ENCODE results near the gene NANOG. TPM values are rescaled to one million over a fixed set of nuclear protein-coding genes. Genes with fewer than 3 reads are reported as not detected.
"Not testable (repeated sequence)": the region's sequence is repeated elsewhere in the genome, so short reads cannot be mapped to it uniquely, and the experiment has no call there.

The NANOG gene
- total RNA-seq, 1 donor from 2014 or later, result not detected

GRCh38 chr12:7784701-7785100, 4.5 kb upstream of the NANOG start:
- Mint-ChIP-seq H3K27me3 (peaks cover 37% of the 10 kb centered on the region), H3K36me3 (no peaks in the 10 kb centered on the region), H3K4me1 (ENCODE audit: unreplicated experiment) (no peaks in the 10 kb centered on the region), H3K27ac (no peak overlapping the region), H3K4me3 (no peak overlapping the region), H3K9me3 (no peaks in the 10 kb centered on the region)
- no peak for TF ChIP-seq CTCF (conservative IDR thresholded peaks at IDR 0.05)
- DNase-seq (ENCODE audit: extremely low spot score, unreplicated experiment), result no peak

DNA sequence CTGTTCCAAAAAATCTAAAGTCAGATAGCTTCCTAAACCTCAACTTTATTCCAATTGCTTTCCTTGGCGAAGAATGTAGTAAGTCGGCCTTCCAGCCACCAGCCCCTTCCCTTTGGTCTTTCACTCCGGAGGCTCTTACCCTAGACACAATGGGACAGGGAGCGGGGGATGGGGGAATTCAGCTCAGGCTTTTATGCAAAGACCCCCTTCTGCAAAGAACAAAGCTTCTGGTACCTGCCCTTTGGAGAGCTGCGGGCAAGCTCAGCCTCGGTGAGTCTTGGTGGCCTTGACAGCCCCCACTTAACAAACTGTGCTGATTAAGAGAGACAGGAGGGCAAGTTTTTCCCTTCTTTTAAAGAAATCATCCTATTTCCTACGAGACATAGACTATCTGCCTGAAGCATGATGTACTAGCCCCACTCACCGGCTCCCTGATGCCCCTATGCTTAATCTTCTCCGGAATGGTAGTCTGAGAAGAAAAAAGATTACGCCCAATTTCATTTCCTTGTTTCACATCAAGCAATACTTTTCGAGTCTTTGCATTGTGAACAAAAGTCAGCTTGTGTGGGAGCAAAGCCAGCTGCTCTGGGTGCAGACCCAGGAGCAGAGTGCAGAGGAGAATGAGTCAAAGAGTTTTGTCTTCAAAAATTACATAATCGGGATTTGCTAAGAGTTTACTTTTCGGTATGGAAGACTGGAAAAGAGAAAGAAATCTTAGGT, 1.5 kb upstream of the NANOG start:
- Mint-ChIP-seq H3K9me3 (no peaks in the 10 kb centered on the region), H3K4me1 (ENCODE audit: unreplicated experiment) (no peaks in the 10 kb centered on the region), H3K36me3 (no peaks in the 10 kb centered on the region), H3K27me3 (peaks cover 53% of the 10 kb centered on the region), H3K27ac (no peak overlapping the region), H3K4me3 (peak overlapping the region; percentile 10)
- TF ChIP-seq CTCF (conservative IDR thresholded peaks at IDR 0.05), result no peak
- no peak for DNase-seq (ENCODE audit: extremely low spot score, unreplicated experiment)

GRCh38 chr12:7788294-7788660, 925 bp upstream of the NANOG start:
- TF ChIP-seq CTCF (conservative IDR thresholded peaks at IDR 0.05), result no peak
- no peak overlapping the region for H3K27ac Mint-ChIP-seq
- no peaks in the 10 kb centered on the region for H3K9me3 Mint-ChIP-seq
- H3K4me3 Mint-ChIP-seq, result peak overlapping the region; percentile 10
- no peak for DNase-seq (ENCODE audit: extremely low spot score, unreplicated experiment)
- H3K27me3 Mint-ChIP-seq, result peaks cover 53% of the 10 kb centered on the region
- no peaks in the 10 kb centered on the region for H3K4me1 Mint-ChIP-seq (ENCODE audit: unreplicated experiment)
- no peaks in the 10 kb centered on the region for H3K36me3 Mint-ChIP-seq

GRCh38 chr12:7793211-7793610, 4.0 kb downstream of the NANOG start:
- Mint-ChIP-seq H3K4me1 (ENCODE audit: unreplicated experiment) (no peaks in the 10 kb centered on the region), H3K36me3 (no peaks in the 10 kb centered on the region), H3K27me3 (peaks cover 31% of the 10 kb centered on the region), H3K27ac (no peak overlapping the region), H3K4me3 (no peak overlapping the region), H3K9me3 (no peaks in the 10 kb centered on the region)
- no peak for DNase-seq (ENCODE audit: extremely low spot score, unreplicated experiment)
- no peak for TF ChIP-seq CTCF (conservative IDR thresholded peaks at IDR 0.05)

- DNase-seq (ENCODE audit: extremely low spot score, unreplicated experiment); H3K36me3 Mint-ChIP-seq; H3K27me3 Mint-ChIP-seq; H3K27ac Mint-ChIP-seq; H3K9me3 Mint-ChIP-seq; H3K4me1 Mint-ChIP-seq (ENCODE audit: unreplicated experiment); H3K4me3 Mint-ChIP-seq: not testable (repeated sequence)
These were observed 8.1 kb downstream of the NANOG start for GRCh38 chr12:7797269-7797668.

DNA sequence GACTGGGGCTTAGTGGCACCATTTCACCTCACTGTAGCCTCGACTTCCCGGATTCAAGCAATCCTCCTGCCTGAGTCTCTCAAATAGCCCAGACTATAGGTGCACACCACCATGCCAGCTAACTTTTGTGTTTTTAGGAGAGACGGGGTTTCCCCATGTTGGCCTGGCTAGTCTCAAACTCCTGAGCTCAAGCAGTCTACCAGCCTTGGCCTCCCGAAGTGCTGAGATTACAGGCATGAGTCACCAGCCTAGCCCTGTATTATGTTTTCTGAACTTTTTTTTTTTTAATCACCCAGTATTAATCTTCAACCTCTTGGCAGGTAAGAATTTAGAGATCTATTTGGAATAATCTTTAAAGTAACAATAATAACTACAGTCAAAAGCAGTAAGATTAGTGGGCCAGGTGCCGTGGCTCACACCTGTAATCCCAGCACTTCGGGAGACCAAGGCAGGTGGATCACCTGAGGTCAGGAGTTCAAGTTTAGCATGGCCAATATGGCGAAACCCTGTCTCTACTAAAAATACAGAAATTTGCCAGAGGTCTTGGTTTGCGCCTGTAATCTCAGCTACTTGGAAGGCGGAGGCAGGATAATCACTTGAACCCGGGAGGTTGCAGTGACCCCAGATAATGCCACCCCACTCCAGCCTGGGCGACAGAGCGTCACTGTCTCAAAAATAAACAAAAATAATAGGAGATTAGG, 8.6 kb downstream of the NANOG start:
- no peaks in the 10 kb centered on the region for H3K9me3 Mint-ChIP-seq
- no peak for TF ChIP-seq CTCF (conservative IDR thresholded peaks at IDR 0.05)
- no peak overlapping the region for H3K27ac Mint-ChIP-seq
- no peak overlapping the region for H3K4me3 Mint-ChIP-seq
- H3K27me3 Mint-ChIP-seq, result no peaks in the 10 kb centered on the region
- H3K4me1 Mint-ChIP-seq (ENCODE audit: unreplicated experiment), result no peaks in the 10 kb centered on the region
- no peak for DNase-seq (ENCODE audit: extremely low spot score, unreplicated experiment)
- H3K36me3 Mint-ChIP-seq, result no peaks in the 10 kb centered on the region

GRCh38 chr12:7798750-7799308, 9.6 kb downstream of the NANOG start:
- not testable (repeated sequence) for H3K36me3 Mint-ChIP-seq; DNase-seq (ENCODE audit: extremely low spot score, unreplicated experiment); H3K9me3 Mint-ChIP-seq; H3K4me3 Mint-ChIP-seq; H3K27me3 Mint-ChIP-seq; H3K4me1 Mint-ChIP-seq (ENCODE audit: unreplicated experiment)
- peak overlapping the region; percentile 19 for H3K27ac Mint-ChIP-seq

Data from type B pancreatic cell (in vitro differentiated cells).